BJ (cell line): ENCODE results near the gene RBM26. TPM values are rescaled to one million over a fixed set of nuclear protein-coding genes. Genes with fewer than 3 reads are reported as not detected.

Experiments used
- CTCF ChIA-PET: fragments of 350-600 bp; formaldehyde crosslinking; extraction: SDS; loops from one replicate; lab custom pipeline; 2021; ENCODE audit warnings: antibody characterized with exemption, inconsistent platforms; lab: Yijun Ruan, JAX
- POLR2A ChIA-PET: fragments of 300-600 bp; sonication (Branson Sonifier 250); formaldehyde crosslinking; extraction: SDS; loops from one replicate; lab custom pipeline; 2021; ENCODE audit warnings: antibody characterized with exemption; lab: Charles Lee
- DNase-seq: peaks from one replicate; pipeline ENCODE4 v3.0.0-alpha.2; 2011; ENCODE audit warnings: low read depth
- H3K27me3 ChIP-seq: 2 replicates; pipeline ENCODE4 v1.6.0; 2011; ENCODE audit warnings: low read length; ENCODE audit not compliant: control insufficient read depth, insufficient read depth
- H3K36me3 ChIP-seq: 2 replicates; pipeline ENCODE4 v1.5.1; 2011; ENCODE audit warnings: low read length; ENCODE audit not compliant: control insufficient read depth, insufficient read depth
- H3K4me3 ChIP-seq: 2 replicates; pipeline ENCODE4 v1.5.1; 2011; ENCODE audit warnings: low read depth, mild to moderate bottlenecking, control low read depth, low read length
- polyA plus RNA-seq: library from polyadenylated mRNA; depleted of rRNA; stranded (reverse); fragments of >200 nt; gene quantifications from 2 replicates; pipeline ENCODE4 v1.2.3, GENCODE V29; 2011
- TF ChIP-seq, protein P1 (sequence below): IDR thresholded peaks from 2 replicates; pipeline ENCODE4 v1.5.1; 2011; ENCODE audit warnings: low read depth, mild to moderate bottlenecking, control low read depth, inconsistent platforms, low read length, moderate library complexity; ENCODE audit not compliant: insufficient read depth

RBM26 gene
- polyA plus RNA-seq, 1 experiment = 7.9 TPM

DNA sequence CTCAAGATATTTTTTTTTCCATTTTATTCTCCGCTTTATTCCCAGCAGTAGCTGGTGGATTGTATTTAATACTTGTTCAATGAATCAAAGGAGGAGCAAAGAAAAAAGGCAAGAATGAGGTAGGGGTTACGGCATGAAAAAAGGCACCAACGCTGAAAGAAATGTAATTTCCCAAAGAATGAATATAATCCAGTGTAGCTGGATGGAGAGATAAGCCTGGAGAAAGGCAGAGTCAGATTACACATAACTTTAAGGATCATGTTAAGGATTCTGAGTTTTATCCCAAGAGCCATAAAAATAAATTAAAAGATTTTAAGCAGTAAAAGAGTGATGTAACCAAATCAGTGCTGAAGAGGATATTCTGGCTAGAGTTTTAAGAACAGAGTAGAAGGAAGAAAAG lies 67.7 kb downstream of the RBM26 start:
- DNase-seq = no peak
- ChIA-PET CTCF (interaction anchor here (0.9 kb wide), 1 partner anchor 9 kb away, joined by 3 read pairs; no protein-coding TSS in a partner anchor), POLR2A (no interaction called here)
- H3K36me3 ChIP-seq = peaks cover 3% of the 10 kb centered on the region
- H3K27me3 ChIP-seq = no peaks in the 10 kb centered on the region
- no peak overlapping the region for H3K4me3 ChIP-seq
- TF ChIP-seq, protein P1, sequence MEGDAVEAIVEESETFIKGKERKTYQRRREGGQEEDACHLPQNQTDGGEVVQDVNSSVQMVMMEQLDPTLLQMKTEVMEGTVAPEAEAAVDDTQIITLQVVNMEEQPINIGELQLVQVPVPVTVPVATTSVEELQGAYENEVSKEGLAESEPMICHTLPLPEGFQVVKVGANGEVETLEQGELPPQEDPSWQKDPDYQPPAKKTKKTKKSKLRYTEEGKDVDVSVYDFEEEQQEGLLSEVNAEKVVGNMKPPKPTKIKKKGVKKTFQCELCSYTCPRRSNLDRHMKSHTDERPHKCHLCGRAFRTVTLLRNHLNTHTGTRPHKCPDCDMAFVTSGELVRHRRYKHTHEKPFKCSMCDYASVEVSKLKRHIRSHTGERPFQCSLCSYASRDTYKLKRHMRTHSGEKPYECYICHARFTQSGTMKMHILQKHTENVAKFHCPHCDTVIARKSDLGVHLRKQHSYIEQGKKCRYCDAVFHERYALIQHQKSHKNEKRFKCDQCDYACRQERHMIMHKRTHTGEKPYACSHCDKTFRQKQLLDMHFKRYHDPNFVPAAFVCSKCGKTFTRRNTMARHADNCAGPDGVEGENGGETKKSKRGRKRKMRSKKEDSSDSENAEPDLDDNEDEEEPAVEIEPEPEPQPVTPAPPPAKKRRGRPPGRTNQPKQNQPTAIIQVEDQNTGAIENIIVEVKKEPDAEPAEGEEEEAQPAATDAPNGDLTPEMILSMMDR = no peak

DNA sequence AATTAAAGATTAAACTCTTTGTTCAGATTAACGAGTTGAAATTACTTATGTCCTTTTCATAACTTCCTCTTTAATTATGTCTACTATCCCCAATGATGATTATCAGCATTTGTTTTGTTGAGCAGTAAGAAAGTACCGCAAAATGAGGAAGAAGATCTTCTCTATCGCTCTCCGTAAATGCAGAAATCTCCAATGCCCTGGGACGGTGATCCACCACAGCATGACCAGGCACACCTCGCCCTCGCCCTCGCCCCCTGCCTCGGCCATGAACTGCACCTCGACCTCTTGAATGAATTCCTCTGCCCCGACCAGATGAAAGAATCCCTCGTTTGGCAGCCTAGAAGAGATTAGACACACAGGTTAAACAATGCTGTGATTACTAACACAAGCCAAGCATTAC lies 69.1 kb downstream of the RBM26 start:
- POLR2A ChIA-PET = no interaction called here
- no peaks in the 10 kb centered on the region for H3K27me3 ChIP-seq
- peaks cover 3% of the 10 kb centered on the region for H3K36me3 ChIP-seq
- TF ChIP-seq, protein P1 = no peak
- no peak overlapping the region for H3K4me3 ChIP-seq
- CTCF ChIA-PET = no interaction called here
- no peak for DNase-seq

DNA sequence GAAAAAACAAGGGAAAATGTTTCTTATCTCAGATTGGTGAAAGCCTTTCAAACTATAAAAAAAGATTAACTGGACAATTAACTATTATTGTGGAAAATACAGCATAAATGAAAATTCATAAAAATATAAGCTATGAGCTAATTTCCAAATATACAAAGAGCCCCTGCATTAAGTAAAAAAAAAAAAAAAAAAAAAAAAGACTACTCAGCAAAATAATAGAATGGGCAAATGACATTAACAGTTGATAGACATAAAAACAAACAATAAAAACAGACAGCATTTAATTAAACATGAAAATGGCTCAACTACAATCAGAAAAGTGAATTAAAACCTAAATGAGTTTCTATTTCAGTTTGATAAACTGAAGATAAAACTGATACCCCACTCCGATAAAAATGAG lies 77.5 kb downstream of the RBM26 start:
- DNase-seq = no peak
- Histone ChIP-seq H3K4me3 (no peak overlapping the region), H3K36me3 (peaks cover 5% of the 10 kb centered on the region; the same call in 1 of the 2 replicates), H3K27me3 (no peaks in the 10 kb centered on the region)
- TF ChIP-seq, protein P1 = no peak
- CTCF ChIA-PET = no interaction called here
- POLR2A ChIA-PET = no interaction called here

DNA sequence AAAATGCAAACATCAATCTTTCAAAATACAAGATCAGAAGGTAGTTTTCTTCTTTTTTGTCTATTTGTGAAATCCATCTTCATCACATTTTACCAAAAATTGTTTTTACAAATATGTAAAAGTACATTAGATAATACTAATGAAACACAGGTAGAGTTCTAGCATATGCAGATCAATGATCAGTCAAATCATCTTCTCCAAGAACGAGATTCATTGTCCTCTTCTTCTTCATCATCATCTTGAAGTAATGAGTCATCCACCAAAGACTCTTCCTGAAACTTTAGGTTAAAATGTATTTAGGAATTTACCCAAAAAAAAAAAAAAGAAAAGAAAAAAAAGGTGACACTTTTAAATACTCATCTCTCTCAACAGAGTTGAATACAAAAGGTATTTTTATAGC lies 85.6 kb downstream of the RBM26 start:
- Histone ChIP-seq H3K4me3 (no peak overlapping the region), H3K36me3 (peaks cover 2% of the 10 kb centered on the region; the same call in 1 of the 2 replicates), H3K27me3 (no peaks in the 10 kb centered on the region)
- TF ChIP-seq, protein P1 = no peak
- ChIA-PET POLR2A (no interaction called here), CTCF (no interaction called here)
- no peak for DNase-seq

DNA sequence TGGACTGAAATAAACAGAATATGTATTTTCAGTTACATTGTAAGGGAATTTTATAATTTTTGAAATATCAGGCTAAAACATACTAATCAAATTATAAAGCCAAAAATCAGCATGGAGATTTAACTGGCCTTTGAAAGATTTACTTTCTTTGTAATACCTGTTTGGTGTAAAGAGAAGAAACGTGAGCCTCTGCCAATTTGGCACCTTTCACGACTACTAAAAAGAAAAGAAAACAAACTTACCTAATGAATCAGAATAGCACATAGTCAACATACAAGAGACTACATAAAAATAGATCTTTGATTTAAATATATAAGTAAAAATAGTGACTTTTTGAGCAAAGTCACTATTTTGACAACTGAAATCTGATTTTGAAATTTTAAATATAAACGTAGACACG lies 87.4 kb downstream of the RBM26 start:
- TF ChIP-seq, protein P1 = no peak
- Histone ChIP-seq H3K36me3 (0 out of 2 replicates have a peak, but pooled peaks cover 1% of the 10 kb centered on the region), H3K4me3 (no peak overlapping the region), H3K27me3 (no peaks in the 10 kb centered on the region)
- POLR2A ChIA-PET = no interaction called here
- DNase-seq = no peak
- CTCF ChIA-PET = no interaction called here
